GM12873 (cell line): Measurements from ENCODE around the gene VIPR2.

Source experiments
- TF ChIP-seq, protein P1 (sequence below): IDR thresholded peaks from 2 replicates; pipeline ENCODE4 v1.5.1; 2012; ENCODE audit warnings: low read depth, mild to moderate bottlenecking, moderate library complexity, low read length, control low read depth; ENCODE audit not compliant: insufficient read depth; ENCODE audit errors: missing control alignments

VIPR2 gene

DNA sequence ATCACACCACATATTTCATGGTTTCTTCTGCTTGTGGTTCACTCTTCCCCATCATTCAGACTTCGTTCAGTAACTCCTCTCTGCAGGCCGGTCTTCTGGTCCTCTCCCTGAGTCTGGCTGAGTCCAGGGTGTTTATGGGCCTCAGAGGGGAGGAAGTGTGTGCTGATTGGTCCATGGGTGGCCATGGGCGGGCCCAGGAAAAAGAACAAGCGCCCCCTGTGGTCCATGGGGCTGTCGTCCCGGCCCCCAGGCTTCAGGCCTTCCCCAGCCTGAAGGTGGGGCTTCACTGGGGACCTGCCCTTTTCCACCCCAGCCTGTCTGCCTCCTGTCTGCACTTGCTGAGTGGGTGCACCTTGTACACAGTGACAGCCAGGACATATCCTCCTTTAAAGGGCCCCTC, 123.7 kb downstream of the VIPR2 start:
- TF ChIP-seq, protein P1, sequence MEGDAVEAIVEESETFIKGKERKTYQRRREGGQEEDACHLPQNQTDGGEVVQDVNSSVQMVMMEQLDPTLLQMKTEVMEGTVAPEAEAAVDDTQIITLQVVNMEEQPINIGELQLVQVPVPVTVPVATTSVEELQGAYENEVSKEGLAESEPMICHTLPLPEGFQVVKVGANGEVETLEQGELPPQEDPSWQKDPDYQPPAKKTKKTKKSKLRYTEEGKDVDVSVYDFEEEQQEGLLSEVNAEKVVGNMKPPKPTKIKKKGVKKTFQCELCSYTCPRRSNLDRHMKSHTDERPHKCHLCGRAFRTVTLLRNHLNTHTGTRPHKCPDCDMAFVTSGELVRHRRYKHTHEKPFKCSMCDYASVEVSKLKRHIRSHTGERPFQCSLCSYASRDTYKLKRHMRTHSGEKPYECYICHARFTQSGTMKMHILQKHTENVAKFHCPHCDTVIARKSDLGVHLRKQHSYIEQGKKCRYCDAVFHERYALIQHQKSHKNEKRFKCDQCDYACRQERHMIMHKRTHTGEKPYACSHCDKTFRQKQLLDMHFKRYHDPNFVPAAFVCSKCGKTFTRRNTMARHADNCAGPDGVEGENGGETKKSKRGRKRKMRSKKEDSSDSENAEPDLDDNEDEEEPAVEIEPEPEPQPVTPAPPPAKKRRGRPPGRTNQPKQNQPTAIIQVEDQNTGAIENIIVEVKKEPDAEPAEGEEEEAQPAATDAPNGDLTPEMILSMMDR = no peak

GRCh38 chr7:159019111-159019510, 125.6 kb downstream of the VIPR2 start:
- TF ChIP-seq, protein P1 = no peak

DNA sequence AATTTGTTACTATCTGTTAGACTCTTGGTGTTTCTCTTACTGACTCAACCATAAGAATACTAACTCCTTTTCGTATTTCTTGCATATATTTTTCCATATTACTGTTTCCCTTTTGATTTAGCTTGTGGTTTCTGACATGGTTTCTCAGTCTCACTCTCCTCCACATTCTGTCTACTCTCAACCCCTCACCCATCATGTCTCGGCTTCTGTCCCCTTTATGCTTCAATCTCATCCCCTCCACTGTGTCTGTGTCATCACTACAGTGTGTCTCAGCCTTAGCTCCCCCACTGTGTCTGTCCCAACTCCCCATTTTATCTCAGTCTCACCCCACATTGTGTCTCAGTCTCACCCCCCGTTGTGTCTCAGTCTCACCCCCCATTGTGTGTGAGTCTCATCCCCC, 126.9 kb downstream of the VIPR2 start:
- TF ChIP-seq, protein P1 = no peak

GRCh38 chr7:159017210-159017609, 127.5 kb downstream of the VIPR2 start:
- TF ChIP-seq, protein P1 = no peak

GRCh38 chr7:159016591-159016990, 128.1 kb downstream of the VIPR2 start:
- TF ChIP-seq, protein P1 = no peak

DNA sequence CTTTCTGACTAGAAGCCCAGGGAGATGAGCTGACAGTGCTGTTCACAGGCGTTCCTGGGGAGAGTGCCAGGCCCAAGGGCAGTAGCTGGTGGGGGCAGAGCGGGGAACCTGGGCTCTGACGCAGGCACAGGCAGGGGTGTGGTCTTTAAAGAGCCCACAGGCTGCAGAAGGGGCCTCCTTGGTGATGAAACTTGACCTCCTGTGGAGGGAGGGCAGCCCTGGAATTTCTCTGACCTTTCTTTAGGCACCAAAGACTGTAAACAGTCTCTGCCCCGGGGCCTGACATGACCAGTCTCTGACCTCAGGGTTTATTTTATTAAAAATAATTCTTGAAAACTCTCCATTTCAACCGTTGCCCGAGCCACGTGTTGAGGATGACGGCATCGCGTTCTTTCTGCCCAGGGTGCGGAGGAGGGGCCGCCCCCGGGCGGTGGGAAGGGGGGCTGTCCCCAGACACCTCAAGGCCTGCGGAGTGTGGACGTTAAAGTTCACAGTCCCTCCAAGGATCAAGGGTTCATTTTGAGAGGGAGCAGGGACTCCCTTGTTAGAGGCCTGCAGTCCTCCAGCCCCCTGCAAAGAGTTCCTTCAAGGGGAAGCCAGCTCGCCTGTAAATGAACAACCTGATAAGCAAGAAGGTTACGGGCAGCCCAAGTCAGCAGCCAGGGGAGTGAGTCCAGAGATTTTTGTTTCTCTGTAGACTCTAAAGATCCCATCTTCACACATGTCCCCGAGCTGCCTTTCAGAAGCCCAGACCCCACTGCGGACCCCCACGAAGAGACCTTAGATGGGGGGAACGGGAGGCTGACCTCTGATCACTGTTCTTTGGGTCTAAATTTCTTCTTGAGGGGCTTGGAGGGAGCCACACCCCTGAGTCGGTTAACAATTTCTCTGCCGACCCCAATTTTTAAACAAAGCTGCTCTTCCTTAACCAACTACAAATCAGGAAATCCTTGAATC, 128.9 kb downstream of the VIPR2 start:
- TF ChIP-seq, protein P1 = no peak

GRCh38 chr7:159015081-159015453, 129.6 kb downstream of the VIPR2 start:
- TF ChIP-seq, protein P1 = no peak
